Epithelial cell of prostate (primary cell): ENCODE results near the gene SIRT7.

Experiments
- DNase-seq: peaks from one replicate; pipeline ENCODE4 v3.0.0-alpha.2; 2011; ENCODE audit warnings: low read depth, low spot score
- H3K27ac ChIP-seq: fragments of 450-650 bp; 2 replicates; pipeline ENCODE4 v1.5.1; 2017; ENCODE audit warnings: mild to moderate bottlenecking

Gene SIRT7

GRCh38 chr17:81867991-81868673 lies 49.8 kb downstream of the SIRT7 start:
- no peak for DNase-seq

GRCh38 chr17:81867170-81867990 lies 50.6 kb downstream of the SIRT7 start:
- H3K27ac ChIP-seq, result peak overlapping the region; percentile 98

More at GRCh38 chr17:81867991-81868673, 49.8 kb downstream of the SIRT7 start:
- peak overlapping the region; percentile 98 for H3K27ac ChIP-seq

GRCh38 chr17:81866440-81867169 lies 51.4 kb downstream of the SIRT7 start:
- DNase-seq, result no peak
- peak overlapping the region; percentile 98 for H3K27ac ChIP-seq

More at GRCh38 chr17:81867170-81867990, 50.6 kb downstream of the SIRT7 start:
- no peak for DNase-seq

- H3K27ac ChIP-seq, result peak overlapping the region; percentile 98
- DNase-seq, result no peak
Observed at GRCh38 chr17:81865733-81866439, 52.1 kb downstream of the SIRT7 start.

GRCh38 chr17:81865358-81865732 lies 52.6 kb downstream of the SIRT7 start:
- no peak for DNase-seq
- H3K27ac ChIP-seq, result peak overlapping the region; percentile 98

- peak overlapping the region; percentile 8 for H3K27ac ChIP-seq
Observed at GRCh38 chr17:81863833-81864768, 53.9 kb downstream of the SIRT7 start.

GRCh38 chr17:81863123-81863675 lies 54.8 kb downstream of the SIRT7 start:
- H3K27ac ChIP-seq, result peak overlapping the region; percentile 8

More at GRCh38 chr17:81863833-81864768, 53.9 kb downstream of the SIRT7 start:
- DNase-seq, result no peak

More at GRCh38 chr17:81863123-81863675, 54.8 kb downstream of the SIRT7 start:
- no peak for DNase-seq
